KOPT-K1 (cell line): ENCODE measurements around the gene TESMIN.

Experiments
- H3K27ac ChIP-seq: fragments of 200-600 bp; sonication (generic); 2 replicates; pipeline ENCODE4 v1.5.1; 2016; ENCODE audit warnings: antibody characterized with exemption, mild to moderate bottlenecking, low read depth, low read length; ENCODE audit not compliant: poor library complexity, severe bottlenecking
- H3K36me3 ChIP-seq: fragments of 200-600 bp; sonication (generic); 2 replicates; pipeline ENCODE4 v1.5.1; 2017; ENCODE audit warnings: antibody characterized with exemption, mild to moderate bottlenecking, low read length, moderate library complexity; ENCODE audit not compliant: insufficient read depth
- H3K9me3 ChIP-seq: fragments of 200-600 bp; sonication (generic); 2 replicates; pipeline ENCODE4 v1.5.1; 2017; ENCODE audit warnings: antibody characterized with exemption, low read length, mild to moderate bottlenecking; ENCODE audit not compliant: insufficient read depth, poor library complexity, severe bottlenecking

Gene TESMIN

DNA sequence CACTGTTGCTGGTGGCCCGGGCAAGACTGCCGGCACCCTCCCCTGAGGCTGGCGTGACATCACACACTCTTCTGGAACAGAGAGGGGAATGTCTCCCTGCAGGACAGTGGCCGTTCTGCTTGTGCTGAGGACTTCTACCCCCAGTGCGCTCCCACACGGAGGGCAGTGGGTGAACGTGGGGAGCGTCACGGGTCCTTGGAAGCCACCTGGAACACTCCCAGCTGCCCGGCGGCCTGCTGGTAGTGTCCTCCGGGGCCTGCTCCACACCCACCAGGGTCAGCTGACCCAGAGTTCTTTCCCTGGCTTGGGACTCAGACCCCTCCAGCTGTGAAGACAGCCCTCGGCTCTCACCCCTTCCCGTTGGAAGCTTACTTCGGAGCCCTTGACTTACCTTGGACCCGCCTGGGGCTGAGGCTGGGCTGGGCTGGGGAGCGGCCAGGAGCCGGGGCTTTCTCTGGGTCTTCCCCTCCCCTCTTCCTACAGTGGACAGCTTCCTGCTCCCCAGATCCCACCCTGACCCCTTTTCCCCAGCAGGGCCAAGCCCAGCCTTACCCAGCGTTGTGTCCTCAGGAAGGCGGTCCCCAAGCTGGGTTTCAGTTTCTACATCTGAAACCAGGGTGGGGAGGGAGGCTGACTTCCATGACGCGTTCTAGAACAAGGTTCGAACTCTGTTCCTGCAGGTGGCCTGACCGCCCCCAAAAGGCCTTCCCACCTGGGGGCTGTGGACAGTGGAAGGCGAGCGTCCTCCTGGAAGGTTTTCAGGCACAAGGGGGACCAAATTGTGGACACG, 81.8 kb downstream of the TESMIN start:
- H3K27ac ChIP-seq: no peak overlapping the region

GRCh38 chr11:68667511-68668500, 83.5 kb downstream of the TESMIN start:
- peaks cover 1% of the 10 kb centered on the region for H3K9me3 ChIP-seq
- no peaks in the 10 kb centered on the region for H3K36me3 ChIP-seq
- no peak overlapping the region for H3K27ac ChIP-seq

More for the DNA sequence above, 81.8 kb downstream of the TESMIN start:
- Histone ChIP-seq H3K9me3 (no peaks in the 10 kb centered on the region), H3K36me3 (no peaks in the 10 kb centered on the region)

GRCh38 chr11:68666849-68667248, 84.5 kb downstream of the TESMIN start:
- Histone ChIP-seq H3K9me3 (peaks cover 7% of the 10 kb centered on the region), H3K36me3 (no peaks in the 10 kb centered on the region), H3K27ac (no peak overlapping the region)

- Histone ChIP-seq H3K36me3 (no peaks in the 10 kb centered on the region), H3K27ac (no peak overlapping the region), H3K9me3 (peaks cover 7% of the 10 kb centered on the region)
Measured at GRCh38 chr11:68665436-68665835, 85.9 kb downstream of the TESMIN start.

- Histone ChIP-seq H3K27ac (no peak overlapping the region), H3K36me3 (no peaks in the 10 kb centered on the region), H3K9me3 (peaks cover 7% of the 10 kb centered on the region)
Measured at GRCh38 chr11:68664906-68665305, 86.4 kb downstream of the TESMIN start.

DNA sequence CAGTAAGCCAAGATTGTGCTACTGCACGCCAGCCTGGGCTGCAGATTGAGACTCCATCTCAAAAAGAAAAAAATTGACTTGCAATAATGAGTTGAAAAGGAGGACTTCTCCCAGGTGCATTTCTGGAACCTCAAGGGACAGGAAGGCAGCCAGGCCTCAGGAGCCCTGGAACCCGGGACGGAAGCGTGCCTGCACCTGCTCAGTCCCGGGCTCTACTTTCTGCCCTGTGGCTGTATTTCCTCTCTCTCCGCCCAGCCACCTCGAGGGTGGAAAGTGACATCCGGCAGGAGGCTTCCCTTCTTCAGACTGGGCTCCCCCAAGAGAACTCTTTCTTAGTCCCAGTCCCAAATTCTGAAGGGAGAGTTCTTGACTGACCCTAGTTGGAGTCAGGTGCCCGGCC, 87.2 kb downstream of the TESMIN start:
- Histone ChIP-seq H3K27ac (no peak overlapping the region), H3K36me3 (no peaks in the 10 kb centered on the region), H3K9me3 (peaks cover 7% of the 10 kb centered on the region)

DNA sequence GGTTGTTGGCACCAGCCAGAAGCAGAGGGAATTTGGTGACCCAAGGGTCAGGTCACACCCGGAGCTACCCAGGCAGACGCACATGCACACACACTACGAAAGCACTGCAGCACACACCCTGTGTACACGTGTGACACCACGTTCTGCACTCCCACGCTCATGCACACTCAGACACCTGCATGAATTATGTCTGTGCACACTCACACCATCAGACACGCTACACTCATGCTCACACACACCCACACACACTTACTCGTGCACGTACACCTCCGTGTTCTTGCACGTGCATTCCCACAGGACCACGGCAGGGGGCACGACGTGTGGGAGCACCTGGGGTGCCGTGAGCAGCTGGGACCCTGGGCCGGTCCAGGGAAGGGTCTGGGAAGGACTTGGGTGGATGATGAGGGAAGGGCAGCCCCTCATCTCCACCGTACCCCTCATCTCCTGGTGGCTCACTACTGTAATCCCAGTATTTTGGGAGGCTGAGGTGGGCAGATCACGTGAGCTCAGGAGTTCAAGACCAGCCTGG, 87.8 kb downstream of the TESMIN start:
- no peak overlapping the region for H3K27ac ChIP-seq

GRCh38 chr11:68661697-68662603, 89.4 kb downstream of the TESMIN start:
- Histone ChIP-seq H3K27ac (no peak overlapping the region), H3K9me3 (peaks cover 7% of the 10 kb centered on the region), H3K36me3 (no peaks in the 10 kb centered on the region)

More for the DNA sequence above, 87.8 kb downstream of the TESMIN start:
- H3K36me3 ChIP-seq: no peaks in the 10 kb centered on the region
- peaks cover 7% of the 10 kb centered on the region for H3K9me3 ChIP-seq

DNA sequence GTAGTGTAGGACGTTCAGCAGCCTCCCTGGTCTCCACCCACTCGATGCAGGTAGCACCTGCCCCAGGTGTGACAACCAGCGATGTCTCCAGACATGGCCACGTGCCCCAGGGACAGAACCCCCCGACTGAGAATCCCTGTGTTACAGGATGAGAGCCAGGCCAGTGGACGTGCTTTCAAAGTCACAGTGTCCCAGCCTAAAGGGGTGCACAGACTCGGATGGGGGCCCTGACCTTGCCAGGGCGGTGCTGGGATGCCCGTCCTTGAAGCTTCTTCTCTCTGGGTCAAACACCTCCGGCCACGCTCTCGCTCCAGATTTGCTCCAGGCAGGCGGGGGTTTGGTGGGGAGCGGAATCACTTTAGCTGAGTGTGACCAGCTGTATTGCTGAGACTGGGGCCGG, 90.3 kb downstream of the TESMIN start:
- no peaks in the 10 kb centered on the region for H3K36me3 ChIP-seq
- no peak overlapping the region for H3K27ac ChIP-seq
- H3K9me3 ChIP-seq: peaks cover 12% of the 10 kb centered on the region

GRCh38 chr11:68660066-68660810, 91.1 kb downstream of the TESMIN start:
- Histone ChIP-seq H3K27ac (no peak overlapping the region), H3K9me3 (peaks cover 20% of the 10 kb centered on the region), H3K36me3 (no peaks in the 10 kb centered on the region)

GRCh38 chr11:68659158-68659921, 92.0 kb downstream of the TESMIN start:
- H3K27ac ChIP-seq: no peak overlapping the region
- peaks cover 29% of the 10 kb centered on the region for H3K9me3 ChIP-seq
- H3K36me3 ChIP-seq: no peaks in the 10 kb centered on the region

- Histone ChIP-seq H3K36me3 (no peaks in the 10 kb centered on the region), H3K9me3 (peaks cover 36% of the 10 kb centered on the region), H3K27ac (no peak overlapping the region)
Measured at GRCh38 chr11:68658661-68659060, 92.7 kb downstream of the TESMIN start.

- Histone ChIP-seq H3K9me3 (peaks cover 40% of the 10 kb centered on the region), H3K36me3 (no peaks in the 10 kb centered on the region), H3K27ac (no peak overlapping the region)
Measured at GRCh38 chr11:68658097-68658496, 93.2 kb downstream of the TESMIN start.
